Endometrial microvascular endothelial cells (primary cell): ENCODE measurements around the gene SLC16A5. TPM values are rescaled to one million over a fixed set of nuclear protein-coding genes. Genes with fewer than 3 reads are reported as not detected.

Experiments
- in situ Hi-C: cut with HindIII; loops from 2 replicates; pipeline ENCODE4 v1.10.0; 2017; ENCODE audit warnings: low sequenced_read_pairs, low pct_unique_long_range_greater_than_20kb; ENCODE audit errors: inconsistent ontology term
- total RNA-seq: library from RNA; depleted of rRNA; stranded (reverse); fragments of >200 nt; gene quantifications from one replicate; pipeline ENCODE4 v1.2.3, GENCODE V29; 2015; ENCODE audit errors: inconsistent ontology term

Gene SLC16A5
- total RNA-seq, 1 donor from 2014 or later: 4.3 TPM

GRCh38 chr17:75061618-75062017 is 26.1 kb upstream of the SLC16A5 start:
- in situ Hi-C loops: loop anchor here (25.0 kb wide), 1 partner anchor 151 kb away; the partner anchor contains the start of gene NUP85

GRCh38 chr17:75063201-75063600 is 24.6 kb upstream of the SLC16A5 start:
- in situ Hi-C loops: loop anchor here (25.0 kb wide), 1 partner anchor 149 kb away; the partner anchor contains the start of gene NUP85

- in situ Hi-C loops: loop anchor here (25.0 kb wide), 1 partner anchor 149 kb away; the partner anchor contains the start of gene NUP85
These were observed 24.1 kb upstream of the SLC16A5 start for GRCh38 chr17:75063626-75064025.

- in situ Hi-C loops: loop anchor here (25.0 kb wide), 1 partner anchor 148 kb away; the partner anchor contains the start of gene NUP85
These were observed 23.7 kb upstream of the SLC16A5 start for GRCh38 chr17:75064040-75064439.

DNA sequence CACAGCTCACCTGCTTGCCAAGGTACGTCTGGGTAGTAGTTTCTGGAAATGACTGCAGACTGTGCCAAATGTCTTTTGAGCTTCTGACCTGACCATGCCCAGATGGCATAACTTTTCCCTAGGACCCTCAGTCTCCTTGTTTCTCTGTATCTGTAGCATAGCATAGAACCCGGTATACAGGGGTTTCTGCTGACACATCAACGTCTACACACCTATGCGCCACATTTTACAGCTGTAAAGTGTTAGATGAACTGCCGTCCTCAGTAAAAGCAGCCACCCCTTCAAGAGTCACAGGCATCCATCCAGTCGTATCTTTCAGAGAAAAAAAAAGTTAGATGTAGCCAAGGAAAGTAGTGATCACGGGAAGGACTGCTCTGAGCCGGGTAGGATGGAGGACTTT is 23.3 kb upstream of the SLC16A5 start:
- in situ Hi-C loops: loop anchor here (25.0 kb wide), 1 partner anchor 148 kb away; the partner anchor contains the start of gene NUP85

DNA sequence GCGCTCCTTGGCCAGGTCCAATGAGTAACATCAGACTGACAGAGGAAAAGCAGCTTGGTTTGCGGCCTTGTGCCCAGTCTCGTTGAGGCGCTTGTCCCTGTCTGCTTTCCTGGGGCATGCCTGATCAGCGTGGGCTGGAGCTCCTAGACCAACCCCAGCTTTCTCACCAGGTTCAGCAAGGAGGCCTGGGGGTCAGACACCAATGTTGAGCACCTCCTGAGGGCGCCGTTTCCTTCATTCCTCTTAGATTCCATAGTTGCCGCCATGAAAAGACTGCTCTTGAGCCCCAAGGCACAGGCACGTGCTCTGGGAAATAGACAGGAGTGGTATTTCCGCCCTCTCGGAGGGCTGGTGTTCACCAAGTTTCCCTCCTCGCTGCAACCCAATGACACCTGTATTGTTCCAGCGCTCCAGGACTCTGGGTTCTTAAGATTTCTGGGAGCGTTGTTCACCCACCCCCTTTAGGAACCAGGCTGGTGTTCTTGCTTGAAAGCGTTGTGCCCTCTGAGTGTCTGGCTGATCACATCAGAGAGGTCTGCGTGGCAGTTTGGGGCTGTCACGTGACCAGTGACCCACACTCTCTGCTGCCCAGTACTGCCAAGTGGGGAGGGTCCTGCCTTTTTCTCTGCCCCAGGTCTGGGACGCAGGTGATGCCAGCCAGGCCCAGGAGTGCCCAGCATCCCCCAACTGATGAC is 22.7 kb upstream of the SLC16A5 start:
- in situ Hi-C loops: loop anchor here (25.0 kb wide), 1 partner anchor 147 kb away; the partner anchor contains the start of gene NUP85

GRCh38 chr17:75065562-75066151 is 22.1 kb upstream of the SLC16A5 start:
- in situ Hi-C loops: loop anchor here (25.0 kb wide), 1 partner anchor 147 kb away; the partner anchor contains the start of gene NUP85

DNA sequence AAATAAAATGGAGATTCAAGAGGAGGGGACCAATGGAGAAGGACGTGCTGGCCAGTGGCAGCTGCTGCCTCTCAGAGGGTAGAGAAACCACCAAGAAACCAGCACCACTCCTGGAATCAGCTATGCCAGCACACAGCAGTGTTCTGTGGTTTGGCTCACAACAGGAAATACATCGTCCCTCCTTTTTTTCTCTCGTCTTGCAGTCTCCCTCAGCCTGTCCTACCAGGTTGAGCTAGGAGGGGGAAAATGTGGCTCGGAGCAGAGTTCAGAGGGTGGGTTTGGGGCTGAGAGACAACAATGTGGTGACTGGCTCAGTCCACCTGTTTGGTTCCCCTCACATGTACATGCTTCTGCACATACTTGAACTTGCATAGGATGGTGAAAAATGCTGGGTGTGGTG is 19.9 kb upstream of the SLC16A5 start:
- in situ Hi-C loops: loop anchor here (25.0 kb wide), 1 partner anchor 144 kb away; the partner anchor contains the start of gene NUP85

DNA sequence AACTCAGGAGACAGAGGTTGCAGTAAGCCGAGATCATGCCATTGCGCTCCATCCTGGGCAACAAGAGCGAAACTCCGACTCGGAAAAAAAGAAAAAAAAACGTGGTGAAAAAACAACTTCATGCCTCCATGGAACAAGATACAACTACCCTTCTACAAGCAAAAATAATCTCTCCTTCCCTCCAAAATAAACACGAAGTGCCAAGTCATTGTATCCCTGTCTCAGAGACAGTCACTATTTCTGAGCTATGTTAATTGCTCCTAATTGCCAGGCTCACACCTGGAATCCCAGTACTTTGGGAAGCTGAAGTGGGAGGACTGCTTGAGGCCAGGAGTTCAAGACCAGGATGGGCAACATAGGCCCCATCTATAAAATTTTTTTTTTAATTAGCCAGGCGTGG is 19.0 kb upstream of the SLC16A5 start:
- in situ Hi-C loops: loop anchor here (25.0 kb wide), 1 partner anchor 144 kb away; the partner anchor contains the start of gene NUP85

DNA sequence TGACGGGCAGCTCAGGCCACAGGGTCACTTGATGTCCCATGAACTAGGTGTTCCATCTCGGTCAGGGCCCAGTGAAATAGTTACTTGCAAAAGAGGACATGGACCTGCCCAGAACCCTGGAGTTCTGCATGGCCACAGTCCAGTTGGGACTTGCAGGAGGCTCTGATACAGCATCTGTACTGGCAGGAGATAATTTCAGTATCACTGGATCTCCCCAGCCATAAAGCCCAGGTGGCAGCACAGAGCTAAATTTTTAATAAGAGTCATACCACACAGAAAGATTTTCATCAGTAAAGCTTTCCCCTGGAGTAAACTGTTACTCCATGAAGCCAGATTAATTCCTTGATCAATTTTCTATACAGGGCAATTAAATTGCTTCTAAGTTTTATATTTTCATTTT is 18.0 kb upstream of the SLC16A5 start:
- in situ Hi-C loops: loop anchor here (25.0 kb wide), 1 partner anchor 143 kb away; the partner anchor contains the start of gene NUP85

- in situ Hi-C loops: loop anchor here (25.0 kb wide), 1 partner anchor 141 kb away; the partner anchor contains the start of gene NUP85
These were observed 16.1 kb upstream of the SLC16A5 start for GRCh38 chr17:75071478-75072271.

DNA sequence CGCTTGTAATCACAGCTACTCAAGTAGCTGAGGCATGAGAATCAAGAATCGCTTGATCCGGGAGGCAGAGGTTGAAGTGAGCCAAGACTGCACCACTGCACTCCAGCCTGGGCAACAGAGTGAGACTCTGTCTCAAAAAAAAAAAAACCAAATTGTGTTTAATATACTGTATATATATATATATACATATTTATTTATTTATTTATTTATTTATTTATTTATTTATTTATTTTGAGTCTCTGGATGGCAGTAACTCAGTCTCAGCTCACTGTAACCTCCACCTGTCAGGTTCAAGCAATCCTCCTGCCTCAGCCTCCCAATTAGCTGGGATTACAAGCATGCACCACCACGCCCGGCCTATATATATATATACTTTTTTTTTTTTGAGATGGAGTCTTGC is 14.8 kb upstream of the SLC16A5 start:
- in situ Hi-C loops: loop anchor here (25.0 kb wide), 1 partner anchor 139 kb away; the partner anchor contains the start of gene NUP85

- in situ Hi-C loops: loop anchor here (25.0 kb wide), 1 partner anchor 139 kb away; the partner anchor contains the start of gene NUP85
These were observed 14.1 kb upstream of the SLC16A5 start for GRCh38 chr17:75073618-75074047.

DNA sequence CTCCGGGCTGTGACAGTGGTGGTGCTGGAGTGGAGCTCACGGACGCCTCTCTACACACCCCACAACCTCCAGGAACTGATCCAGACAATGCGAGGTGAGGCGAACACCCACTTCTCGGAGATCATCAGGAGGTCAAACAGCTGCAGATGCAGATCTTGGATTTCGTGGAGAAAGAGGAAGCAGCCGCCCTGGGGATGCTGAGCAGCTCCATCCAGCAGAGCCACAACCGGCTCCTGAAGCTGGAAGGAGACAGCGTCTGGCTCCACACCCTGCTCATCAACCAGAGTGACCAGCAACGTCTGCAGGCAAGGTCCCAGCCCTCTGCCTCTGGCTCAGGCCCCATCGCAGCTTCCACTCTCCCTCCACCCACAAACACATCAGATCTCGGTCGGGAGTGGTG is 13.2 kb upstream of the SLC16A5 start:
- in situ Hi-C loops: loop anchor here (25.0 kb wide), 1 partner anchor 138 kb away; the partner anchor contains the start of gene NUP85

DNA sequence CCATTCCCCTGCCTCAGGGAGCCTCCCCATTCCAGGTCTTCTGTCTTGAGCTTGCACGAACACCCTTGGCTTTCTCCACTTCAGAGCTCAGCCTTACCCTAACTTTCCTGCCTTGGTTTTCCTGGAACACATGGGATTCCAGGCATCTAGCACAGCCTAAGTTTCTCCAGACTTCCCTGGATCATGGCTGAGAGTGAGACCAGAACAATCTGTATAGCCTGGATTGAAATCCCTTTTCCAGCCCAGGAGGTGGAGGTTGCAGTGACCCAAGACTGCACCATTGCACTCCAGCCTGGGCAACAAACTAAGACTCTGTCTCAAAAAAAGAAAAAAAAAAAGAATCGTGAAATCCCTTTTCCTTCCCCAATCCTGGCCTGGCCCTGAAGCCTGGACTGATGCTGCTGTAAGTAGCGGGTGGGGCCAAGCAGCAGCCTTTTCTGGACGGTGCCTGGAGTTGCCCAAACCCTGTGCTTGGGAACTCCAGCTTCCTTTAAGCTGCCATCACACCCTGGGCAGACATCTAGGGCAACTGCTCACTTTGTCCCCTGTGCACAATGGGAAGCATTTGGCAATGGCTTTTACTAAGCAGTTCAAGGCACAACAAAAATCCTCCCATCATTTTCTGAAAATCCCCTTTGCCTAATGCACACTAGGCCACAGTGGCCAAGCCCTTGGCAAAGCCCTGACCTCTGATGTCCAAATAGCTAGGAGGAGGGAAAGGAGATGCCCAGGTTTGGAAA is 12.0 kb upstream of the SLC16A5 start:
- in situ Hi-C loops: no loop called here

DNA sequence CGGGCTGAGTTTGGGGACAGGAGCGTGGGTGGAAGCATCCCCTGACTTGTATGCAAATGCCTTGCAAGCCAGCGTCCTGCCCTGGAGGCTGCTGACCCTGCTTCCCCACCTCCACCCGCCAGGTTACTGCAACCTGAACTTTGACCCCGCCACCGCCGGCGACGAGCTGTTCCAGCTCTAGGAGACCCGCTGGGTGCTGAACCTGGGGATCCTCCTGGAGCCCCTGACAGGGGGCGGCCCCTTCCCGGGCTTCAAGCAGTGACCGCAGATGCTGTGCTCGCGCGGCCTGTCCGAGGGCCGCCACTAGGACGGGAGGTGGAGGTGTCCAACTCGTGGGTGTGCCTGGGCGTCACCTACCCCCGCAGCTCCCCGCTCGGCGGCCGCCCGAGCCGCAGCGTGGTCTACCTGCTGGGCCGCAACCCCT is 10.7 kb upstream of the SLC16A5 start:
- in situ Hi-C loops: no loop called here

GRCh38 chr17:75077496-75078283 is 10.1 kb upstream of the SLC16A5 start:
- in situ Hi-C loops: no loop called here
